ENCODE data around the gene REPS2.
A peak's percentile ranks its signal among the peaks of the same experiment; 100 is the strongest.

The REPS2 gene

DNA sequence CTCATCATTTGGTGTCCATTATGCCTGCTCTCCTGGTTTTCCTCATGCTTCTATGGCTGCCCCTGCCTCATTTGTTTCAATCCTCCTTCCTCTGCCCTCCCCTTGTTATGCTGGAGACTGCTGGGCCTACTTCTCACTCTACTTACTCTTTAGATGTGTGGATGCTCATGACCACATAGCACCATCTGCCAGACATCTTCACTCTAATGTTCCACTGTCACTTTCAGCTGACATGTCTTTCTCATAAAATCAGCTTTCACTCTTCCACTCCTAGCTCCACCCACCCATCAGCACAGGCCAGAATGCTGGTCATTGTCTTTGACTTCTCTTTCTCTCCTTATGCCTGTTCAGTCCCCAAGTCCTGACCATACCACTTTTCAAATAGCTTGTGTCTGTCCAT is 86.8 kb downstream of the REPS2 start:
- DNase-seq (ENCODE audit: low read depth): no peak
- TF ChIP-seq, protein P1, sequence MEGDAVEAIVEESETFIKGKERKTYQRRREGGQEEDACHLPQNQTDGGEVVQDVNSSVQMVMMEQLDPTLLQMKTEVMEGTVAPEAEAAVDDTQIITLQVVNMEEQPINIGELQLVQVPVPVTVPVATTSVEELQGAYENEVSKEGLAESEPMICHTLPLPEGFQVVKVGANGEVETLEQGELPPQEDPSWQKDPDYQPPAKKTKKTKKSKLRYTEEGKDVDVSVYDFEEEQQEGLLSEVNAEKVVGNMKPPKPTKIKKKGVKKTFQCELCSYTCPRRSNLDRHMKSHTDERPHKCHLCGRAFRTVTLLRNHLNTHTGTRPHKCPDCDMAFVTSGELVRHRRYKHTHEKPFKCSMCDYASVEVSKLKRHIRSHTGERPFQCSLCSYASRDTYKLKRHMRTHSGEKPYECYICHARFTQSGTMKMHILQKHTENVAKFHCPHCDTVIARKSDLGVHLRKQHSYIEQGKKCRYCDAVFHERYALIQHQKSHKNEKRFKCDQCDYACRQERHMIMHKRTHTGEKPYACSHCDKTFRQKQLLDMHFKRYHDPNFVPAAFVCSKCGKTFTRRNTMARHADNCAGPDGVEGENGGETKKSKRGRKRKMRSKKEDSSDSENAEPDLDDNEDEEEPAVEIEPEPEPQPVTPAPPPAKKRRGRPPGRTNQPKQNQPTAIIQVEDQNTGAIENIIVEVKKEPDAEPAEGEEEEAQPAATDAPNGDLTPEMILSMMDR (IDR thresholded peaks at IDR 0.05; ENCODE audit: low read depth, low read length, missing control alignments): no peak
- H3K4me3 ChIP-seq (ENCODE audit: low read depth, low read length): no peak overlapping the region
- in situ Hi-C loops (cut with HindIII; ENCODE audit: low sequenced_read_pairs): no loop called here

DNA sequence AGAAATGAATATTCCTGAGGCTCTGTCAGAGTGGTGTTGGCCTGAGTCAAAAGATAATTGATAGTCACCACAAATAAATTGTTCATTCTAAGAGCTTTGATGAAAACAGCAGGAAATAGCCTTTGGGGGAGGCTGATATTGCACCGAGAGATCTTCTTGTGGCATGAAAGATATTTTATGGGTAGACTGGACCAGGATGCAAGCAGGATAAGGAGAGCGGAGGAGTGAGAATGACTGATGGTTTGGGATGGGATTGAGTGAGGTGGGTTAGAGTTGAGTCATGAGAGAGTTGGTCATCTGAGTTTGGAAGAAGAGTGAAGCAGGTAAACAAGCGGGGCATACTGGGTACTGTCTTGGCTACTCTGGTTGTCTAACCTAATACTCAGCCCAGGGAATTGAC is 88.7 kb downstream of the REPS2 start:
- in situ Hi-C loops (cut with HindIII; ENCODE audit: low sequenced_read_pairs): no loop called here
- no peak for DNase-seq (ENCODE audit: low read depth)
- H3K4me3 ChIP-seq (ENCODE audit: low read depth, low read length): no peak overlapping the region
- TF ChIP-seq, protein P1 (IDR thresholded peaks at IDR 0.05; ENCODE audit: low read depth, low read length, missing control alignments): no peak

GRCh38 chrX:17036171-17036961 is 89.9 kb downstream of the REPS2 start:
- TF ChIP-seq, protein P1 (IDR thresholded peaks at IDR 0.05; ENCODE audit: low read depth, low read length, missing control alignments): no peak
- no peak overlapping the region for H3K4me3 ChIP-seq (ENCODE audit: low read depth, low read length)
- no peak for DNase-seq (ENCODE audit: low read depth)
- in situ Hi-C loops (cut with HindIII; ENCODE audit: low sequenced_read_pairs): no loop called here

- in situ Hi-C loops (cut with HindIII; ENCODE audit: low sequenced_read_pairs): no loop called here
- DNase-seq (ENCODE audit: low read depth): no peak
- TF ChIP-seq, protein P1 (IDR thresholded peaks at IDR 0.05; ENCODE audit: low read depth, low read length, missing control alignments): no peak
- no peak overlapping the region for H3K4me3 ChIP-seq (ENCODE audit: low read depth, low read length)
These were observed 91.8 kb downstream of the REPS2 start for GRCh38 chrX:17038277-17038676.

DNA sequence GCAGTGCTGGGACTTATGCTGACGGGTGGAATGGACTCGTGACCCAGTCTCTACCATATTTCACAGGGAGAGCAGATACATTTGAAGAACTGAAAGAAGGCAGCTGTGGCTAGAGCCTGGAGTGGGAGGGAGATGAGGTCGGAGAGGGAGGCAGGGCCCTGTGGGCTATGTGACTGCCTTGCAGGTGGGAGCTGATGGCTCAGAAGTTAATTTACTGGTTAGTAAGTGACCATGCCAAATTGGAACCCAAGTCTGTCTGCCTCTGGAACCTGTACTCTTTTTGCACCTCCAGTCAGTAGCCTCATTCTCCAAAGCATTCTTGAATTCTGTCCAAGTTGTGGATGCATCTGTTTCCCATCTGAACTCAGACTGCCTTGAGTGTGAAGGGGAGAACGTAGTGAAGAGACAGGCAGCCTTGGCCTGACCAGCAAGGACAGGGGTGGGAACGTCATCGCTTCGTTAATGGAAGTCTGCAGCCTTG is 92.3 kb downstream of the REPS2 start:
- TF ChIP-seq, protein P1 (IDR thresholded peaks at IDR 0.05; ENCODE audit: low read depth, low read length, missing control alignments): no peak
- DNase-seq (ENCODE audit: low read depth): peak; percentile 77
- in situ Hi-C loops (cut with HindIII; ENCODE audit: low sequenced_read_pairs): no loop called here
- no peak overlapping the region for H3K4me3 ChIP-seq (ENCODE audit: low read depth, low read length)

- no peak overlapping the region for H3K4me3 ChIP-seq (ENCODE audit: low read depth, low read length)
- in situ Hi-C loops (cut with HindIII; ENCODE audit: low sequenced_read_pairs): no loop called here
- TF ChIP-seq, protein P1 (IDR thresholded peaks at IDR 0.05; ENCODE audit: low read depth, low read length, missing control alignments): no peak
- peak; percentile 62 for DNase-seq (ENCODE audit: low read depth)
These were observed 93.4 kb downstream of the REPS2 start for GRCh38 chrX:17039826-17040225.

Measured in astrocyte of the cerebellum (primary cell).